Measurements from ENCODE around the gene GPSM1.

The GPSM1 gene

GRCh38 chr9:136327304-136327974, at the start of gene GPSM1:
Gene GPSM1, plus strand, starts transcription at chr9:136327539. Its CDS starts 157 bp downstream, at chr9:136327696.
- DNase-seq (ENCODE audit: low read depth in 2 of 2), result peak in 1 of 2 donors; percentile 26

- DNase-seq (ENCODE audit: low read depth in 2 of 2), result no peak
These were observed 49.6 kb upstream of the GPSM1 start for GRCh38 chr9:136277746-136278145.

GRCh38 chr9:136278221-136278620, 49.1 kb upstream of the GPSM1 start:
- no peak for DNase-seq (ENCODE audit: low read depth in 2 of 2)

- DNase-seq (ENCODE audit: low read depth in 2 of 2), result no peak
These were observed 48.4 kb upstream of the GPSM1 start for GRCh38 chr9:136278894-136279293.

- no peak for DNase-seq (ENCODE audit: low read depth in 2 of 2)
These were observed 47.9 kb upstream of the GPSM1 start for GRCh38 chr9:136279471-136279870.

GRCh38 chr9:136280535-136281315, 46.6 kb upstream of the GPSM1 start:
- no peak for DNase-seq (ENCODE audit: low read depth in 2 of 2)

- no peak for DNase-seq (ENCODE audit: low read depth in 2 of 2)
These were observed 45.7 kb upstream of the GPSM1 start for GRCh38 chr9:136281421-136282271.

GRCh38 chr9:136282272-136282861, 45.0 kb upstream of the GPSM1 start:
- DNase-seq (ENCODE audit: low read depth in 2 of 2), result no peak

GRCh38 chr9:136283291-136284235, 43.8 kb upstream of the GPSM1 start:
- DNase-seq (ENCODE audit: low read depth in 2 of 2), result peak; percentile 59 to 74

- DNase-seq (ENCODE audit: low read depth in 2 of 2), result no peak
These were observed 43.0 kb upstream of the GPSM1 start for GRCh38 chr9:136284311-136284710.

- DNase-seq (ENCODE audit: low read depth in 2 of 2), result no peak
These were observed 42.4 kb upstream of the GPSM1 start for GRCh38 chr9:136284951-136285350.

GRCh38 chr9:136285501-136286358, 41.6 kb upstream of the GPSM1 start:
- DNase-seq (ENCODE audit: low read depth in 2 of 2), result no peak

GRCh38 chr9:136286359-136286986, 40.9 kb upstream of the GPSM1 start:
- no peak for DNase-seq (ENCODE audit: low read depth in 2 of 2)

GRCh38 chr9:136286987-136287379, 40.4 kb upstream of the GPSM1 start:
- DNase-seq (ENCODE audit: low read depth in 2 of 2), result no peak

GRCh38 chr9:136287960-136288753, 39.2 kb upstream of the GPSM1 start:
- DNase-seq (ENCODE audit: low read depth in 2 of 2), result no peak

GRCh38 chr9:136289651-136290507, 37.5 kb upstream of the GPSM1 start:
- DNase-seq (ENCODE audit: low read depth in 2 of 2), result no peak

GRCh38 chr9:136290508-136291000, 36.8 kb upstream of the GPSM1 start:
- no peak for DNase-seq (ENCODE audit: low read depth in 2 of 2)

Data from stimulated activated CD4-positive, alpha-beta T cell treated with anti-CD3 and anti-CD28 coated beads, Interleukin-4, amount 100 ng/mL, for 48 hours (primary cell).